K562 (cell line): Measurements from ENCODE around the gene OIT3. TPM values are rescaled to one million over a fixed set of nuclear protein-coding genes. Genes with fewer than 3 reads are reported as not detected.

Source experiments
- ARHGAP35 ChIP-seq: fragments of 450-650 bp; IDR thresholded peaks from 2 replicates; pipeline ENCODE4 v1.6.1; 2018; ENCODE audit not compliant: partially characterized antibody
- ATF7 ChIP-seq: fragments of 450-650 bp; IDR thresholded peaks from 2 replicates; pipeline ENCODE4 v1.7.1; 2014; ENCODE audit warnings: mild to moderate bottlenecking, moderate library complexity
- CAMTA2 ChIP-seq: fragments of 250-450 bp; sonication (Bioruptor Pico); conservative IDR thresholded peaks from 2 replicates; pipeline ENCODE4 v1.5.1; 2022
- CC2D1A ChIP-seq: fragments of 450-650 bp; IDR thresholded peaks from 2 replicates; pipeline ENCODE4 v1.6.1; 2017; ENCODE audit warnings: mild to moderate bottlenecking
- DPF2 ChIP-seq: fragments of 450-650 bp; IDR thresholded peaks from 2 replicates; pipeline ENCODE4 v1.6.1; 2016
- E4F1 ChIP-seq: fragments of 250-450 bp; sonication (Bioruptor Pico); IDR thresholded peaks from 2 replicates; pipeline ENCODE4 v1.5.0; 2021; ENCODE audit warnings: mild to moderate bottlenecking, borderline replicate concordance
- KLF13 ChIP-seq: fragments of 450-650 bp; IDR thresholded peaks from 2 replicates; pipeline ENCODE4 v1.6.1; 2016; ENCODE audit warnings: missing genetic modification characterization, low read depth, mild to moderate bottlenecking, missing compliant biosample characterization, moderate library complexity, borderline replicate concordance
- NUFIP1 ChIP-seq: fragments of 450-650 bp; IDR thresholded peaks from 2 replicates; pipeline ENCODE4 v1.6.1; 2018; ENCODE audit not compliant: partially characterized antibody
- RERE ChIP-seq: sonication (generic); formaldehyde crosslinking; IDR thresholded peaks from 2 replicates; pipeline ENCODE4 v1.8.0; 2023; ENCODE audit warnings: missing genetic modification reagents, mild to moderate bottlenecking, borderline replicate concordance
- TBL1XR1 ChIP-seq, 2 experiments: IDR thresholded peaks; 2 replicates each; pipeline ENCODE4 v1.6.1; 2012; ENCODE audit warnings: improper control_type of control experiment in 2 of 2, low read length in 2 of 2, mild to moderate bottlenecking in 1 of 2
- THAP7 ChIP-seq: fragments of 250-450 bp; sonication (Bioruptor Pico); IDR thresholded peaks from 2 replicates; pipeline ENCODE4 v1.5.0; 2021
- ZBTB8A ChIP-seq: fragments of 450-650 bp; IDR thresholded peaks from 2 replicates; pipeline ENCODE4 v1.6.1; 2018; ENCODE audit warnings: mild to moderate bottlenecking, moderate library complexity; ENCODE audit not compliant: partially characterized antibody
- ZFX ChIP-seq: sonication (generic); formaldehyde crosslinking; IDR thresholded peaks from 2 replicates; pipeline ENCODE4 v1.8.0; 2022; ENCODE audit warnings: mild to moderate bottlenecking, missing genetic modification reagents, moderate library complexity
- ZNF212 ChIP-seq: fragments of 450-650 bp; formaldehyde crosslinking; IDR thresholded peaks from 2 replicates; pipeline ENCODE4 v1.4.0; 2020; ENCODE audit warnings: mild to moderate bottlenecking
- ZNF583 ChIP-seq: fragments of 250-450 bp; sonication (Bioruptor Pico); IDR thresholded peaks from 2 replicates; pipeline ENCODE4 v1.4.0; 2020
- ZNF778 ChIP-seq: fragments of 450-650 bp; formaldehyde crosslinking; IDR thresholded peaks from 2 replicates; pipeline ENCODE4 v1.4.0; 2020; ENCODE audit warnings: mild to moderate bottlenecking, moderate library complexity
- polyA plus RNA-seq, 8 experiments: library from polyadenylated mRNA; depleted of rRNA in 4 of 8; stranded (reverse) in 5 of 8; unstranded in 3 of 8; fragments of >200 nt; fragmentation: Nextera tagmentation in 2 of 8; fragmentation: Illumina TruSeq in 1 of 8; extraction: Ambion mirVana in 2 of 8; extraction: Trizol in 1 of 8; gene quantifications; 2 replicates each; pipeline versions ENCODE4 v1.2.1 to v1.2.3, GENCODE V29; 2011 to 2014; ENCODE audit warnings: inconsistent platforms in 1 of 8, missing spikeins in 1 of 8
- total RNA-seq, 7 experiments: library from RNA; depleted of rRNA in 6 of 7; stranded (reverse); fragments of >200 nt in 6 of 7; fragmentation: Illumina TruSeq in 2 of 7; extraction: Trizol in 2 of 7; gene quantifications; 2 replicates each; pipeline versions ENCODE4 v1.2.1 to v1.2.3, GENCODE V29; 2011 to 2021; ENCODE audit warnings: low replicate concordance in 1 of 7
- TF ChIP-seq, protein P1 (sequence below): sonication (generic); formaldehyde crosslinking; IDR thresholded peaks from 2 replicates; pipeline ENCODE4 v1.8.1; 2023; ENCODE audit warnings: mild to moderate bottlenecking, missing genetic modification reagents, moderate library complexity
- TF ChIP-seq, protein P2 (sequence below): IDR thresholded peaks from 2 replicates; pipeline ENCODE4 v1.6.1; 2012; ENCODE audit warnings: low read depth, low read length, improper control_type of control experiment, borderline replicate concordance

Gene OIT3
- total and polyA plus RNA-seq, 9 of the 15 experiments (the other 6 are each of a cell fraction or from before 2014, with no cell fraction given), result not detected

- TF ChIP-seq RERE (no peak), ATF7 (no peak), ZBTB8A (no peak), ZNF212 (0 out of 2 replicates have a peak, but pooled peaks have one; percentile 12), ARHGAP35 (no peak), ZNF583 (CRISPR knock-in tag) (peak; percentile 97), DPF2 (peak; percentile 81), THAP7 (CRISPR knock-in tag) (no peak), NUFIP1 (no peak), ZNF778 (CRISPR knock-in tag) (no peak), TBL1XR1 (IDR thresholded peaks at IDR 0.05; ENCODE audit: low read length in 2 of 2) (peak in 1 of 2 experiments; percentile 58; a peak in 2 of 4 replicates), ZFX (CRISPR knock-in tag) (no peak), KLF13 (tag) (peak; percentile 66), CAMTA2 (no peak), E4F1 (CRISPR knock-in tag) (no peak), CC2D1A (no peak)
- TF ChIP-seq, protein P1, sequence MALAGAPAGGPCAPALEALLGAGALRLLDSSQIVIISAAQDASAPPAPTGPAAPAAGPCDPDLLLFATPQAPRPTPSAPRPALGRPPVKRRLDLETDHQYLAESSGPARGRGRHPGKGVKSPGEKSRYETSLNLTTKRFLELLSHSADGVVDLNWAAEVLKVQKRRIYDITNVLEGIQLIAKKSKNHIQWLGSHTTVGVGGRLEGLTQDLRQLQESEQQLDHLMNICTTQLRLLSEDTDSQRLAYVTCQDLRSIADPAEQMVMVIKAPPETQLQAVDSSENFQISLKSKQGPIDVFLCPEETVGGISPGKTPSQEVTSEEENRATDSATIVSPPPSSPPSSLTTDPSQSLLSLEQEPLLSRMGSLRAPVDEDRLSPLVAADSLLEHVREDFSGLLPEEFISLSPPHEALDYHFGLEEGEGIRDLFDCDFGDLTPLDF (CRISPR knock-in tag), result no peak
- TF ChIP-seq, protein P2, sequence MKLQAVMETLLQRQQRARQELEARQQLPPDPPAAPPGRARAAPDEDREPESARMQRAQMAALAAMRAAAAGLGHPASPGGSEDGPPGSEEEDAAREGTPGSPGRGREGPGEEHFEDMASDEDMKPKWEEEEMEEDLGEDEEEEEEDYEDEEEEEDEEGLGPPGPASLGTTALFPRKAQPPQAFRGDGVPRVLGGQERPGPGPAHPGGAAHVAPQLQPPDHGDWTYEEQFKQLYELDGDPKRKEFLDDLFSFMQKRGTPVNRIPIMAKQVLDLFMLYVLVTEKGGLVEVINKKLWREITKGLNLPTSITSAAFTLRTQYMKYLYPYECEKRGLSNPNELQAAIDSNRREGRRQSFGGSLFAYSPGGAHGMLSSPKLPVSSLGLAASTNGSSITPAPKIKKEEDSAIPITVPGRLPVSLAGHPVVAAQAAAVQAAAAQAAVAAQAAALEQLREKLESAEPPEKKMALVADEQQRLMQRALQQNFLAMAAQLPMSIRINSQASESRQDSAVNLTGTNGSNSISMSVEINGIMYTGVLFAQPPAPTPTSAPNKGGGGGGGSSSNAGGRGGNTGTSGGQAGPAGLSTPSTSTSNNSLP, result no peak
Measured at GRCh38 chr10:72888151-72888638, 5.3 kb upstream of the OIT3 start (continued).
